Measurements from ENCODE around the gene MSX2. TPM values are rescaled to one million over a fixed set of nuclear protein-coding genes. Genes with fewer than 3 reads are reported as not detected.
A peak's percentile ranks its signal among the peaks of the same experiment; 100 is the strongest.

The MSX2 gene
- polyA plus RNA-seq, 1 of the 3 experiments (the other 2 are of a cell fraction): 5.8 TPM

DNA sequence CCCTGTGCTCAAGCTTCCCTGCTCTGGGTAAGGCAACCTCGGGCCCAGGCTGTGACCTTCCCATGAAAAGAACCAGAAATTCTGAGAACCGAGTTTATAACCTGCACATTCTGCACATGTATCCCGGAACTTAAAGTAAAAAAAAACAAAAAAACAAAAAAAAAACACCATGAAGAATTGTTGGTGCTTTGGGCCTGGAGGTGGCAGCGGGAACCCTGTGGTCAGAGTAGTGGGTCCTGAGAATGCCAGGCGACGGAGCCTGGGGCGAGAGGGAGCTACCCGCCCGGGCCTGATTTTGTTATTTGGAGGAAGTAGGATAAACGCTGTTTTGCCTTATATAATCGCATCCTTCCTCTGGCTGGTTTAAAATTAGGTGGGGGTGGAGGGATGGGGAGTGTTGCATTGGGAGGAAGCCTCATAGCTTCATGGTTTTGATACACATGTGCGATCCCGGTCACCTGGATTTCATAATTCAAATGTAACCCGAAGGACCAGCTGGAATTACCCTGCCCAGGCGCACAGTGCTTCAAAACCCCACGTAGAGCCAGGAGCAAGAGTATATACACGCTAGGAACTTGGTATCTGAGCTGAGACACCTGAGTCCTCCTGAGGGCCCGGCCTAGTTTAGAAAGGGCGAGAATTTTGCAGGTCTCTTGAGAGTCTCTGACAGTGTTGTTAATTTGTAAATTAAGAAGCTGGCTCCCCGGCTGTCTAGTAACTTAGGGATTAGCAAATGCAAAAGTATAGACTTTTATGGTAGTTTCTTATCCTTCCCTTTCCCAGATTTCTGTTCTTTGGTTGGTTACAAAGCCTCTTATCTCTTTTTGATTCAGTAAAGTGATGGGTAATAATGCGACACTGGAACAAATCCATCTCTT lies 2.8 kb downstream of the MSX2 start:
- no peak for DNase-seq
- H3K27ac ChIP-seq (ENCODE audit: low read depth in 2 of 2, low read length in 1 of 2): no peak overlapping the region
- POLR2A ChIA-PET: no interaction called here
- H3K79me2 ChIP-seq (ENCODE audit: insufficient read depth): peaks cover 3% of the 10 kb centered on the region; the same call in 1 of the 2 replicates
- no peak overlapping the region for H2AFZ ChIP-seq (ENCODE audit: low read depth)
- H3K27me3 ChIP-seq (ENCODE audit: insufficient read depth): peaks cover 10% of the 10 kb centered on the region; the same call in 1 of the 2 replicates
- H3K9ac ChIP-seq: no peak overlapping the region
- H3F3A ChIP-seq (replicated peaks; ENCODE audit: insufficient read depth): peaks cover 4% of the 10 kb centered on the region
- peaks cover 0 to 8% of the 10 kb centered on the region in 2 experiments for H3K36me3 ChIP-seq (replicated peaks in 1 of 2; ENCODE audit: control insufficient read depth in 1 of 2, insufficient read depth in 2 of 2, low read length in 1 of 2)
- no peak overlapping the region for H3K4me2 ChIP-seq
- peaks cover 0 to 16% of the 10 kb centered on the region in 2 experiments; a peak in 2 of 4 replicates for H3K4me1 ChIP-seq (ENCODE audit: control insufficient read depth in 1 of 2, insufficient read depth in 2 of 2, low read depth in 1 of 2, low read length in 1 of 2)
- CTCF ChIA-PET: interaction anchor here (1.0 to 4.8 kb wide), 5 partner anchors 9 to 707 kb away, joined by 3 to 38 read pairs (median 5); no protein-coding TSS in a partner anchor
- no peaks in the 10 kb centered on the region for H3K9me2 ChIP-seq
- WGBS (ENCODE audit: low lambda C conversion rate): 81% methylated on average over 21 of the region's 21 CpGs
- no peaks in the 10 kb centered on the region for H4K20me1 ChIP-seq (ENCODE audit: insufficient read depth)
- H3K9me3 ChIP-seq: no peaks in the 10 kb centered on the region
- H3K4me3 ChIP-seq (ENCODE audit: low read depth in 2 of 2, low read length in 1 of 2): no peak overlapping the region
- TF ChIP-seq, protein P1, sequence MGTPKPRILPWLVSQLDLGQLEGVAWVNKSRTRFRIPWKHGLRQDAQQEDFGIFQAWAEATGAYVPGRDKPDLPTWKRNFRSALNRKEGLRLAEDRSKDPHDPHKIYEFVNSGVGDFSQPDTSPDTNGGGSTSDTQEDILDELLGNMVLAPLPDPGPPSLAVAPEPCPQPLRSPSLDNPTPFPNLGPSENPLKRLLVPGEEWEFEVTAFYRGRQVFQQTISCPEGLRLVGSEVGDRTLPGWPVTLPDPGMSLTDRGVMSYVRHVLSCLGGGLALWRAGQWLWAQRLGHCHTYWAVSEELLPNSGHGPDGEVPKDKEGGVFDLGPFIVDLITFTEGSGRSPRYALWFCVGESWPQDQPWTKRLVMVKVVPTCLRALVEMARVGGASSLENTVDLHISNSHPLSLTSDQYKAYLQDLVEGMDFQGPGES (IDR thresholded peaks at IDR 0.05; ENCODE audit: low read depth, low read length): no peak
- TF ChIP-seq, protein P2, sequence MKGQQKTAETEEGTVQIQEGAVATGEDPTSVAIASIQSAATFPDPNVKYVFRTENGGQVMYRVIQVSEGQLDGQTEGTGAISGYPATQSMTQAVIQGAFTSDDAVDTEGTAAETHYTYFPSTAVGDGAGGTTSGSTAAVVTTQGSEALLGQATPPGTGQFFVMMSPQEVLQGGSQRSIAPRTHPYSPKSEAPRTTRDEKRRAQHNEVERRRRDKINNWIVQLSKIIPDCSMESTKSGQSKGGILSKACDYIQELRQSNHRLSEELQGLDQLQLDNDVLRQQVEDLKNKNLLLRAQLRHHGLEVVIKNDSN (IDR thresholded peaks at IDR 0.05; ENCODE audit: borderline replicate concordance, low read depth): no peak
- TF ChIP-seq MEF2A (IDR thresholded peaks at IDR 0.05; ENCODE audit: borderline replicate concordance, low read depth) (no peak), USF2 (IDR thresholded peaks at IDR 0.05; ENCODE audit: borderline replicate concordance, low read depth, low read length) (no peak), MAX (IDR thresholded peaks at IDR 0.05; ENCODE audit: low read depth) (no peak), YY1 (IDR thresholded peaks at IDR 0.05; ENCODE audit: low read depth) (no peak)

- CTCF ChIA-PET: interaction anchor here (0.8 to 4.8 kb wide), 6 partner anchors 8 to 708 kb away, joined by 3 to 38 read pairs (median 4); no protein-coding TSS in a partner anchor
- WGBS (ENCODE audit: low lambda C conversion rate): 68% methylated on average over 11 of the region's 11 CpGs
- no peak overlapping the region for H2AFZ ChIP-seq (ENCODE audit: low read depth)
- peaks cover 3% of the 10 kb centered on the region; the same call in 1 of the 2 replicates for H3K27me3 ChIP-seq (ENCODE audit: insufficient read depth)
- H3K9ac ChIP-seq: no peak overlapping the region
- no peaks in the 10 kb centered on the region for H3K9me3 ChIP-seq
- POLR2A ChIA-PET: no interaction called here
- H3K9me2 ChIP-seq: no peaks in the 10 kb centered on the region
- H4K20me1 ChIP-seq (ENCODE audit: insufficient read depth): no peaks in the 10 kb centered on the region
- H3K79me2 ChIP-seq (ENCODE audit: insufficient read depth): peaks cover 3% of the 10 kb centered on the region; the same call in 1 of the 2 replicates
- no peak overlapping the region for H3K4me3 ChIP-seq (ENCODE audit: low read depth in 2 of 2, low read length in 1 of 2)
- no peaks in the 10 kb centered on the region for H3F3A ChIP-seq (replicated peaks; ENCODE audit: insufficient read depth)
- H3K4me2 ChIP-seq: no peak overlapping the region
- DNase-seq: no peak
- peaks cover 0 to 16% of the 10 kb centered on the region in 2 experiments; a peak in 2 of 4 replicates for H3K4me1 ChIP-seq (ENCODE audit: control insufficient read depth in 1 of 2, insufficient read depth in 2 of 2, low read depth in 1 of 2, low read length in 1 of 2)
- H3K36me3 ChIP-seq (replicated peaks in 1 of 2; ENCODE audit: control insufficient read depth in 1 of 2, insufficient read depth in 2 of 2, low read length in 1 of 2): peaks cover 0 to 8% of the 10 kb centered on the region in 2 experiments
- no peak overlapping the region for H3K27ac ChIP-seq (ENCODE audit: low read depth in 2 of 2, low read length in 1 of 2)
- TF ChIP-seq, protein P3, sequence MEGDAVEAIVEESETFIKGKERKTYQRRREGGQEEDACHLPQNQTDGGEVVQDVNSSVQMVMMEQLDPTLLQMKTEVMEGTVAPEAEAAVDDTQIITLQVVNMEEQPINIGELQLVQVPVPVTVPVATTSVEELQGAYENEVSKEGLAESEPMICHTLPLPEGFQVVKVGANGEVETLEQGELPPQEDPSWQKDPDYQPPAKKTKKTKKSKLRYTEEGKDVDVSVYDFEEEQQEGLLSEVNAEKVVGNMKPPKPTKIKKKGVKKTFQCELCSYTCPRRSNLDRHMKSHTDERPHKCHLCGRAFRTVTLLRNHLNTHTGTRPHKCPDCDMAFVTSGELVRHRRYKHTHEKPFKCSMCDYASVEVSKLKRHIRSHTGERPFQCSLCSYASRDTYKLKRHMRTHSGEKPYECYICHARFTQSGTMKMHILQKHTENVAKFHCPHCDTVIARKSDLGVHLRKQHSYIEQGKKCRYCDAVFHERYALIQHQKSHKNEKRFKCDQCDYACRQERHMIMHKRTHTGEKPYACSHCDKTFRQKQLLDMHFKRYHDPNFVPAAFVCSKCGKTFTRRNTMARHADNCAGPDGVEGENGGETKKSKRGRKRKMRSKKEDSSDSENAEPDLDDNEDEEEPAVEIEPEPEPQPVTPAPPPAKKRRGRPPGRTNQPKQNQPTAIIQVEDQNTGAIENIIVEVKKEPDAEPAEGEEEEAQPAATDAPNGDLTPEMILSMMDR (IDR thresholded peaks at IDR 0.05): no peak
- TF ChIP-seq MXI1 (IDR thresholded peaks at IDR 0.05; ENCODE audit: low read depth, low read length) (0 out of 2 replicates have a peak, but pooled peaks have one; percentile 18), YY1 (IDR thresholded peaks at IDR 0.05; ENCODE audit: low read depth) (no peak), MAX (IDR thresholded peaks at IDR 0.05; ENCODE audit: low read depth) (no peak), GABPA (IDR thresholded peaks at IDR 0.05; ENCODE audit: low read depth) (no peak), GATA2 (CRISPR knock-in tag; IDR thresholded peaks at IDR 0.05) (peak; percentile 55), RFX5 (IDR thresholded peaks at IDR 0.05; ENCODE audit: low read length) (no peak), ZBTB33 (IDR thresholded peaks at IDR 0.05; ENCODE audit: borderline replicate concordance, low read depth) (no peak)
- TF ChIP-seq, protein P2 (IDR thresholded peaks at IDR 0.05; ENCODE audit: borderline replicate concordance, low read depth): no peak
These were observed 3.7 kb downstream of the MSX2 start for GRCh38 chr5:174727794-174728680.

All from SK-N-SH (cell line).